ENCODE results near the gene CIB2.
"Not testable (repeated sequence)": the region's sequence is repeated elsewhere in the genome, so short reads cannot be mapped to it uniquely, and the experiment has no call there.

The CIB2 gene

DNA sequence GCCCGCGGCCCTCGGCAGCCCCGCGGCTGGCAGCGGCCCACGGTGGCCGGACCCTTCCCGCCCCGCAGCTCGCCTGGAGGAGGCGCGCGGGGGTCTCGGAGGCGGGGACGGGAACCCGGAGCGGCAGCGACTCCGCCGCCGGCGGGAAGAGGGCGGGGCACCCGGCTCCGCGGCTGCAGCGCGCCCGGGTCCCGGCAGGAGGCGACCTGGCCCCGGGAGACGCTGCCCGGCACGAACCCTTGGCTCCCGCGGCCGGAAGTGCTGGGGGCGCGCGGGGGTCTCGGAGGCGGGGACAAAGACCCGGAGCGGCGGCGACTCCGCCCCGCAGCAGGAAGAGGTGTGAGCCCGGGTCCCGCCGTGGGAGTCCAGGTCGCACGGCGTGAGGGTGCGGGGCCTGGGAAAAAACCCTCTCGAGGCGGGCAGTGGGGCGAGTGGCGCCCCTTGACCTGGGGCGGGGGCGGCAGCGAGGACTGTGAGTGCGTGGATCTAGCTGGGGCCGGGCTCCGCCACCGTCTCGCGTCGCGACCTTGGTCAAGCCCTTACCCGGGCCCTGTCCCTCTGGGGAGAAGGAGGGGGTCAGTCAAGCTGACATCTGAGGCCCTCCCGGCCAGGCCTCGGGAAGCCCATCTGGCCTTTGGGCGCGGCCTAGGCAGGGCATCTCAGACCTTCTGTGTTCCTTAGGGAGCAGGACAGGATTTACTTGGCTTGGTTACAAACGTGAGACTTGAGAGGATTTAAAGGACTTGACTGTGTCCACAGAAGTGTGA lies at the start of gene CIB2:
TSS of gene CIB2 (minus strand) at position 151 of the 767 bp plus-strand sequence. CDS start 230 bp downstream, outside the sequence.
- DNase-seq (ENCODE audit: low read depth), result peak; percentile 54

DNA sequence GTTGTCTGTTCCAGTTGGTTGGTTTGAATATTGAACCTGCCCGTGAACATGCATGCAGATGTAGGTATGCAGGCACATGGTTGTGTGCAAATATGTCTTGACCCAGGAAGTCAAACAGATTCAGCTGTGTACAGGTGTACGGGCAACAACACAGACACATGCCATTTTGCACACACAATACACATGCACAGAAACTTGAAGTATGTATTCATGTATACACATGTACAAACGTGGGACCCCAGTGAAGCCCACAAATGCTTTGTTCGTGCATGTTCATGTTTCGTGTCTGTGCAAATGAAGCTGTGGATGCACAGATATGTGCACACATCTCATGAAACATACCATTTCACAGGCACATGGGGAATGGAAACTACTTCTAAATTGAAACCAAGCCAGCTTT lies 48.7 kb upstream of the CIB2 start:
- DNase-seq (ENCODE audit: low read depth), result no peak

DNA sequence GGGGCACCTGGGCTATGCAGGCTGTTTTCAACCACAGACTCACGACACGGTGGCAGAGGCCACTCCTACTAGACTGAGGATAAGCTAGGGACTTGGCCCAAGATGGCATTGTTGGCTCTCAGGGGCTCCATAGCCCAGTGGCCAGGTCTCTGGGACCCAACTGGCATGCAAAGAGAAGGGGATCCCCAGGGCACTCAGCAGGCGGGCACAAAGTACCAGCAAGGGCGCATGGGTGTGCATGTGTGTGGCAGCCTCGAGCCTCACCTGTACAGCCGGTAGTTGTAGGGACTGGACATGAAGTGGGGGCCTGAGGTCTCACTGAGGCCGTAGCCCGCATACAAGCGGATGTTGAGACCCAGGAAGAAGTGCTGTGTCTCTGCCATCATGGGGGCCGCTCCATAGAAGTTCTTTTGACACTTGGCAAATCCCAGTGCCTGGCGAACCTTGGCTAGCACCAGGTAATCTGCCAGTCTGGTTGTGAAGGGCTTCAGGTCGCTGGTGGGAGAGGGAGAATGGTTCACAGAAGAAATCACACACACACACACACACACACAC lies 48.1 kb upstream of the CIB2 start:
- DNase-seq (ENCODE audit: low read depth), result no peak

DNA sequence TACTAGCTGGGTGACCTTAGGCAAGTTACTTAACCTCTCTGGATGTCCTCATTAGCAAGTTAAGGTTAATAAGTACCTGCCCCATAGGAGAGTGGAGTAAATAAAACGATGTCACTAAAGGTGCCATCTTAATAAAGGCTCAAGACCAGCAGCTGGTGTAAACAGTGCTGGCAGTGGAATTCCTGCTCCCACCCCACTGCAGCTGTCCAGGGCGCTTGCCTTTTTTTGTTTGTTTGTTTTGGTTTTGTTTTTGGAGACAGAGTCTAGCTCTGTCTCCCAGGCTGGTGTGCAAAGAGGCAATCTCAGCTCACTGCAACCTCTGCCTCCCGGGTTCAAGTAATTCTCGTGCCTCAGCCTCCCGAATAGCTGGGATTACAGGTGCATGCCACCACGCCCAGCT lies 46.8 kb upstream of the CIB2 start:
- DNase-seq (ENCODE audit: low read depth), result no peak

DNA sequence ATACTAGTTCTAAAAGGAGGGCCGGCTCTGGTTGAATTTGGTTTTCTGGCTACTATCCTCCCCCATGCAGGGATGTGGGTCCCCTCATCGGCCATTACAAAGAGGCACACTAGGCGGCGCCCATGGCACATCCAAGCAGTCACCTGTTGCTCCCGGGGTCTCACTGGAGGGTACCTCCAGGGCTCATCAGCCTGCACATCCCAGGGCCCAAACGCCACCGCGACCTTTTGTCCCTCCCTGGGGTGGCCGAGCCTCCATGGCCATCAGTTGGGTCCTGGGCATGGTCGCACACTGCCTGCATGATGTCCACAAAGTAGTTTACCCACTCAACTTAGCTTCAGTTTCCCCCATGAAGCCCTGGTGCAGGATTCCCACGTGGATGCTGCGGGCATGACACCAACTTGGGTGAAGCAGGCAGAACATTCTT lies 46.2 kb upstream of the CIB2 start:
- DNase-seq (ENCODE audit: low read depth), result no peak

DNA sequence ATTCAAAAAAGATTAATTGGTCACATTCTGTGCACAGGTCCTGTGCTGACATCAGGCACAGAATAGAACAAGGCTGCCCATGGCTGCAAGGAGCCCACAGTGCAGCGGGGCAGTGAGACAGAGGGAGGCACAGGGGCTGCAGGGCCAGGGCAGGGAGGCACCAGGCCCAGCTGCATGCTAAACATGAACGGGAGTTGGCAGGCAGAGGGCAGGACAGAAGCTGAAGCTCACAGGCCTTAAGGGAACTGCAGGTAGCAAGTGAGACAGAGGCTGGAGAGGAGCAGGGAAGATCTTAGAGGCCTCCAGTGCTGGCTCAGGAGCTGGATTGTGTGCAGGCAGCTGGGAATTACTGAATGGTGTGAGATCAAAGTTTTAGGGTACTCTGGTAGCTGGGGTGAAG lies 44.1 kb upstream of the CIB2 start:
- DNase-seq (ENCODE audit: low read depth), result no peak

DNA sequence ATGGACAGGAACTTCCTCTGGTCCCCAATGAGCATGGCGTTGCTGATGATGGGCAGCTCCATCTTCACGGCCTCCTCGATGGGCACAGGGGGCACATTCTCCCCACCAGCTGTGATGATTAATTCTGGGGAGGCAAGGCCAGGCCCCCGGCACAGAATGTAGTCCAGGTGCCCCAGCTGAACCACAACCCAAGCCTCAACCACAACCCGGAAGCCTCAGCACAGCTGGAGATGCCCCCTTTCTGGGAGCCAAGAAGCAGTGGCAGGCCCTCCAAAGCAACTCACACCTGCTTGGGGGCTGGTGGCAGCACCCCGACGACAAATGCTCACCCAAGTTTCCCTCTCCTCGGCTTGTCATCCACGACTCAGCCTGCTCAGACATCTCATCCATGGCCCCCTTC lies 43.2 kb upstream of the CIB2 start:
- DNase-seq (ENCODE audit: low read depth), result no peak

DNA sequence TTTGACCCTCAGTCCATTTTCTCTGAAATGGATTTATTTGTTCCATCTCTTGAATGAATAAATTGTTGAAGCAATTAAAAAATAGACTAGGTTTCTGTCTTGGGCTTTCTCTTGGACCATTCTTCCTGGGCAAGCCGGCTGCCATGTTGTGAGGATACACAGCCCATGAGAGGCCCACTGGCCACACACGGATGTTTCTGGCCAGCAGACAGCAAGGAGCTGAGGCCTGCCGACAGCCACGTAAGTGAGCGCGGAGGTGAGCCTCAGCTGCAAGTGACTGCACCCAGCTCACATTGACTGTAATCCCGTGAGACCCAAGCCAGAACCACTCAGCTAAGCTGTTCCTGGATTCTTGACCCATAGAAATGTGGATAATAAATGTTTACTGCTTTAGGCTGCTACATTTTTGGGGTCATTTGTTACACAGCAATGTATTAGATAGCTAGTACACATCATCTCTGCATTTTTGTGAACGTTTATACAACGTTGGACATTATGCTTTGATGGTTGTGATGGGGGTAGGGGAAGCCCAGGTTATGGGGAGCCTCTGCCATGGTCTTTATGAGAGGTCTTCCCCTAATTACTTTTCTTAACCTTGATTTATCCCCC lies 40.7 kb upstream of the CIB2 start:
- DNase-seq (ENCODE audit: low read depth), result no peak

DNA sequence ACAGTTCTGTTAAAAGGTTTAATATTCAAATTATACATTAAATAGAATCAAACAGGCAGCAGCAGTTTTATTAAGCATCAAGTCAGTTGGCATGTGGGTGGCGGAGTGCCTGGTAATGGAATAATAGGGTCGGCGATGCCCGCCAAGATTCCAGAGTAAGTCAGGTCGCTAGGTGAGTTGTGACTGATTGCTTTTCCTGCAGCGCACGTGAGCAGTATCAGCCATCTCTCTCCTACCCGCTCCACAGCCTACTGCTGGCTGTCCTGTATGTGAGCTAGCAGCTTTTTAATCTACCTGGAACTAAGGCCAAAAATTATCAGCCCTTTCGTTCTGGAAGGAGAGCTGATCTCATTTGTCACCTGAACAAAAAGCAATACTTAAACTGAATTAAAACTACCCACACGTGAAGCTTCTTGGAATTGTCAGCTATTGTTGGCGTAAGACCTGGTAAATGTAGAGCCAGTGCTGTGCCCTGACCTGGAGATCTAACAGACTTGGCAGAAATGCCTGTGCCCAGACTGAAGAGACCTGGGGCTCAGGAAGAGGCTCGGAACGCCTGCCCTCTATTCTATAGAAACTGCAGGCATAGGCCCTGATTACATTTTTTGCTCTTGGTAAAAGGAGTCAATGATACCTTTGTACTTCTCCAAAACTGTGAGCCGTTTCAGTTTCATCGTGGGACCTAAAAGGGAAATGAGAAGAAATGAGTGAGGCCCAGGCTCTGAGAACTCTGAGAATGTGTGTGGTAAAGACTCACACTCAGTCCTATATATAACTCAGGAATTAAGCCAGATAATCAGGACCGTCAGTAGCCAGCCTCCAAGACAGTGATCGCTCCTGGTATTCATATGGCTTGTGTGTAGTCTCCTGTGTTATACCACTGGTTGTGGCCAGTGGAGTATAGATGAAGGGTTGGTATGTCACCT lies 39.9 kb upstream of the CIB2 start:
- no peak for DNase-seq (ENCODE audit: low read depth)

DNA sequence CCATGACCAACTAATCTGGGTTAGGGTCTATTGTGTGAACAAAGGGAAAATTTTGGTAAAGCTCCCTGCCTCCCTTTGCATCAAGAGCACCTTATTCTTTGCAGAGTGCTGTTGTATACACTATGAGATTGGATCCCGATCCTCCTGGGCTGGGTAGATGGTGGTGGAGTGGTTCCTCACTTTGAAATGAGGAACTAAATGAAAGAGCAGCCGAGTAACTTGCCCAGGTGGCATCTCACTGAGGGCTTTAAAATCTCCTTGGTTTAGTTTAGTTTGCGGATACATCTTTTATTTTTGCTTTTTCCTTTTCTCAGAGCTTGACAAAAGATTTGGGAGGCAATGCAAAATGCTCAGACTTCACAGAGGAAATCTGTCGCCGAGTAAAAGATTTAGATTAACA lies 37.4 kb upstream of the CIB2 start:
- no peak for DNase-seq (ENCODE audit: low read depth)

DNA sequence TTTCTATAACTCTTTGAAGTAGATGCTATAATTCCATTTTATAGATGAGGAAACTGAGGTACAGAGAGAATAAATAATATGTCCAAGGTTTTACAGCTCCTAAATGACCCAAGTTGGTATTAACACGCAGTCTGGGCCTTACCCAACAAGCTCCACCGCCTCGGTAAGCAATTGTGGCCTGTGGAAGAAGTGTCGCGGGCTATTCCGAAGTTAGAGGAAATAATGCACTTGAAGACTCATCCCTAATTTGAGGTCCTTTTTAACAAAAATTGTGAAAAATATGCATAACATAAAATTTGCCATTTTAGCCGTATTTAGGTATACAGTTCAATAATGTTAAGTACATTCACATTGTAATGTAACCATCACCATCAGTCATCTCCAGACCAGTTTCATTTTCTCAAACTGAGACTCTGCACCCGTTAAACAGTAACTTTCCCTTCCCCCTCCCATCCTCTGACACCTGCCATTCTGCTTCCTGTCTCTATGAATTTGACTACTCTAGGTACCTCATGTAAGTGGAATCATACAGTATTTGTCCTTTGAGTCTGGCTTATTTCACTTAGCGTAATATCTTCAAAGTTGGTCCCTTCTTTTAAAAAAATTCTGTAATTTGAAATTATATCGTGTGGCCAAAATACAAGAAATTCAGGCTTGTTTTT lies 36.1 kb upstream of the CIB2 start:
- DNase-seq (ENCODE audit: low read depth), result no peak

DNA sequence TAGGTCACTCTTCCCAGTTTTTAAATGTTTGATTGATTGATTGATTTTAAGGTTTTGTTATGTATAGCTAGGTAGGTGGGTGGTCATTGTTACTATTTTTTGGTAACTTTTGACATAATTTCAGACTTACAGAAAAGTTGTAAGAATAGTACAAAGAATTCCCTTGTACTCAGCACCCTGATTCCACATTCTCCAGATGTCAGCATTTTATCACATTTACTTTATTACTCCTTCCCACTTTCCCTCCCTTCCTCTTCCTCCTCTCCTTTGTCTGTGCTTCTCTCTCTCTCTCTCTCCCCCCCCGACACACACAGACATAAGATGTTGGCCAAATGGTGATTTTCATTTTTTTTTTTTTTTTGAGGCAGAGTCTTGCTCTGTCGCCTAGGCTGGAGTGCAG lies 32.8 kb upstream of the CIB2 start:
- DNase-seq (ENCODE audit: low read depth), result no peak

DNA sequence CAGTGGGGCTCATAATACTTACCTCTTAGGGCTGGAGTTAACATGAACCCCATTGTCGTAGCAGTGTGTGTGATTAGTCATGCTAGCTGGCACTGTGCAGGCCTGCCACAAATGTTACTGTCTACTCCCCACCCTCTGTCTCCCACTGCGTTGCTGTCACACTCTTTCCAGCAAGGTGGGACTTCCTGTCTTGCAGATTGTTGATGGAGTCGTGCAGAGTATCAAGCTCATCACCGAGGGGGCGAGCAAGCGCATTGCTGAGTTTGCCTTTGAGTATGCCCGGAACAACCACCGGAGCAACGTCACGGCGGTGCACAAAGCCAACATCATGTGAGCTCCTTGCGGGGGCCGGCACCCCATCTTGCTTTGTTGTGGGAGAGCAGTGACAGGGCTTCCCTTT lies 30.8 kb upstream of the CIB2 start:
- no peak for DNase-seq (ENCODE audit: low read depth)

DNA sequence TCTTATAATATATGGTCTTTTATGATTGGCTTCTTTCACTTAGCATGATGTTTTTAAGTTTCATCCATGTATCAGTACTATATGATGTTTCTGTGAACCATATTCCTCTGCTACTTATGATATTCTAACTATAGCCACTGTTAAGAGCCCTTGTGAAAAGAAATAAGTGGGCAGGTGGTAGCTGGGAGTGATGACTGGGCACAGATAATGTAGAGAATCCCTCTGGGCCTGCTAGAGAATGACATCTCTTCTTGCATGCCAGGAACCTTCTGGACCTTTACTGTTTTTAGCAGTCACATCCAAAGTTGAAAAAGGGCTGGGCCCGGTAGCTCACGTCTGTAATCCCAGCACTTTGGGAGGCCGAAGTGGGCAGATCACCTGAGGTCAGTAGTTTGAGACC lies 28.1 kb upstream of the CIB2 start:
- DNase-seq (ENCODE audit: low read depth), result no peak

DNA sequence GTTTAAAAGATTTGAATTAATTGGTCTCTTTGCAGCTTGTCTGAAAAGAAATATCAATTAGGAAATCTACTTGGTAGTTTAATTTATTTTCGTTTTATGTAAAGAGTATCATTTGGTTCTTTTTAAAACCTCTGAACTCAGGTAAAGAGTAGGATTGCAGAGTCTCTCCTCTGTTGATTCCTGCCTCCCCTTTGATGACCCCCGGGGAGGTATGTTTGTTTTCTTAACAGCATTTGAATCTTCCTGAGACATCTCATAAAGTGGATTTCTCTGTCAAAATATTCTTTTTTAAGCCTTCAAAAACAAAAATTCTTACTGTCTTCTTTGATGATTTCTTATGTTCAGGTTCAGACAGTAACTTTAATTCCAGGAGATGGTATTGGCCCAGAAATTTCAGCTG lies 26.0 kb upstream of the CIB2 start:
- DNase-seq (ENCODE audit: low read depth), result no peak

DNA sequence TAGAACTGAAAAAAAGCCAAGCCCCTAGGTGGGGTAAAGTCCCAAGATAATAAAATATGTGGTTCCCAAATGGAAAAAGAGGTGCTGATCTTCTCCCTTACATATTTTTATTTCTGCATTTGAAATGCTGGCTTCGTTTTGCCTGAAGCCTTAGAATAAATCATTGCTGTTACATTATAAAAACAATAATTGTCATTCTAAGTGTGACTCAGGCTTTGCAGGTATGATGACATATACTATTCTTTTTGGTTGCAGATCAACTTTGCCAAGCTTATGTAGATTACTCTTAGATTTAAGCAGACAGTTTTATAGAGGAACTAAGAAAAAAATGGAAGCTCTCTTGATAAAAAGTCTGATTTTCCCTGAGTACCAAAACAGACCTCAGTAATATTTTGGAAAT lies 25.4 kb upstream of the CIB2 start:
- no peak for DNase-seq (ENCODE audit: low read depth)

DNA sequence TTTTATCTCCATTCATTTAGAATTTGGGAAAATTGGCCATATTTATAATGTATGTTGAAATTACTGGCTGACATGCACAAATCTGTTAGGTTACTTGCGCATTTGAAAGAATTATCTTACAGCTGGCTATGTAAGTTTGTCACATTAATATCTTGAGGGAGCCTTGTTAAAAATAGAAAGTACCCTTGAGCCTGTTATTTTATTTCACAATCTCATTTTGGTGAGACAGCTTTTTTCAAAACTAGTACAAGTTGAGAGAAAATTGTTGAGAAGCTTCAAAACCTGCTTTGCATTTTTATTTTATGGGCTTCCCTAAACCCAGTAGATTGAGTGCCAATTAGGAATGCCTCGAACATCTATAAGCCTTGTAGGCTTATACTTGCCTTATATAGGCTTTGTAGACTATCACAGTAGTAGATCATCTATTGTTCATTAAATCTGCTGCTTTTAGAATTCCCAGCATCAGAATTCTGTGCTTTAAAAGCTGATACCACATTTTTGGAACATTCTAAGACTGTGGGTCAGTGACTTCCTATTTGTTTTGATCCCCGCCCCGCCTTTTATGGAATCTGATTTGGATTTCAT lies 24.2 kb upstream of the CIB2 start:
- DNase-seq (ENCODE audit: low read depth), result no peak

DNA sequence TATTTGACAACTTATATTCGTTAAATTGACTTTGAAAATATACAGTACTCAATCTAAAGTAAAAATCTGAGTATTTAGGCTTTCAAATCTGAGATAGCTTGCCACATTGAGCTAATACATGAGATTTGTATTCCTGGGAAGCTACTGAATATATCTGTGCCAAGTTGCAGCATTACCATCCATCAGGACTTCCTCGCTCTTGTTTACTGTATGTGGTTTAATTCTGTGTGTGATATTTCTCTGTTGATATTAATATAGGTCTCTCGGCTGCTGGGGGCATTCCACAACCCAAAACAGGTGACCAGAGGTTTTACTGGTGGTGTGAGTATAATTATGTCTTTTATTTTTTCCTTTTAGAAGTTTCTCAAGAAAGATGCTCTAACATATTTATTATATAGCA lies 23.7 kb upstream of the CIB2 start:
- DNase-seq (ENCODE audit: low read depth), result no peak

DNA sequence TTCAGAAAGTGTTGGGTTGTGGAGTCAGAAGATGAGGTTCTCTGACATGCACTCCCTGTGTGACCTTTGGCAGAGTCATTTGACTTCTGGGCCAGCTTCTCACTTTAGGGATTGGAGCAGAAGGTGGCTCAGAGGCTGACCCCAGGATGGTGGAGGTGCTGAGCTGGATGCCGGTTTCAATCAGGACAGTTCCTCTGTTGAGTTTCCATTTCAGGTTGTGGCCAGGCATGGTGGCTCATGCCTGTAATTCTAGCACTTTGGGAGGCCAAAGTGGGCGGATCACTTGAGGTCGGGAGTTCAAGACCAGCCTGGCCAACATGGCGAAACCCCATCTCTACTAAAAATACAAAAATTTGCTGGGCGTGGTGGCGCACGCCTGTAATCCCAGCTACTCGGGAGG lies 19.8 kb upstream of the CIB2 start:
- DNase-seq (ENCODE audit: low read depth), result not testable (repeated sequence)

DNA sequence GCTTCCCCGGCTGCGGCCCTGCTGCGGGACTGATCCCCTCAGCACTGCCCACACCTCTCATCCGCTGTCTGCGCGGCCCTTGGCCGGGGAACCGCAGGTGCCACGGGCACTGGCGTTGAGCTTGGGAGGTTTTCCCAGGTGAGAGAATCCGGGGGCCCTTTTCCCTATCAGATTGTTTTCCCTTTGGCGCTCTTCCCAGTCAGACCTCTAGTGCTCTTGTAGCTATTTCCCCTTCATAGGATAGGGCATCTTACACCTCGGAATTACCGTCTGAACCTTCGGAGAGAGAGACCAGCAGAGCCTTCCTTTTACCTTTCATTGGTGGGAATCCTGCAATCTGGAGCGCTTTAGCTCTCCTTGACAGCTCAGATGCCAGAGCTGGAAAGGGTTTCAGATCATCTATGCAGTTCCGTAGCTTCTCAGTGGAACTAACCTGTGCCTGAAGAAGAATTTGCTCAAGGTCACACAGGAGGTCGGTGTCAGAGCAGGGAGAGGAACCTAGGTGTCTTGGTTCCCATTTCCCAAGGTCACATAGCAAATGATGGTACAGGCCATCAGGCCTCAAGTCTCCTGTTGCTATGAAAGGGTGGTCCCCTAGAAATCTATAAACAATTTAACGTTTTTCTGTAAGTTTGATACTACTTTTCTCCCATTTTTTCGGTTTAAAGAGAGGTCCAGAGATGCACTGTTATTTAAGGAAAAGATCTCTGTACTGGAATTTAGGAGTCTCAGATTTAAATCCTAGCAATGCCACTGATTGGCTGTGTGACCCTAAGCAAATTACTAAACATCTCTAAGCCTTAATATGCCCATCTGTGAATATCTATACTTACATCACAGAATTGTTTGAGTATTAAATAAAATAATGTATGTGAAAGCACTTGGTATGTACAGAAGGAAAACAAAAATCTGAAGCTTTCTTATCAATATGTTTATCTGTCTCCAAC lies 18.8 kb upstream of the CIB2 start:
- no peak for DNase-seq (ENCODE audit: low read depth)

Measured in stimulated activated CD8-positive, alpha-beta memory T cell treated with anti-CD3 and anti-CD28 coated beads, Interleukin-15, amount 100 ng/mL, for 24 hours (primary cell).